ENCODE results near the gene PGM3.

Gene PGM3

DNA sequence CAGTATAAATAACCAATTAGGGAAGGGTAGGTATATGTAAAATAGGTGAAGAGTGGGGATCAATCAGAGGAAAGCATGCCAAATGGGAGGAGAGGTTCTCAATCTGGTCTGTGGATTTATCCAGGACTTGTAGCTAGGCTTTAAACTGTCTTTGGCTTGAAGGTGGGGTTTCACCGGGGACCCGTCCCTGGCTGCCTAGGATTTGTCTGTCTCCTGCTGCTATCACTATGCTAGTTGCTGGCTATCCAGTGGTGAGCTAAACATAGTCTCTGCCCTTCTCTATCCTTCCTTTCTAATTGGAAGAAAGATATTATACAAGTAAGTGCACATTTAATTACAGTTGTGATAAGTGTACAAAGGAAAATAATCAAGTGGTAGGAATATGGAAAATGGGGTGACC lies 66.8 kb downstream of the PGM3 start:
- Histone ChIP-seq H3K4me3 (no peak overlapping the region), H3K27ac (no peak overlapping the region)

DNA sequence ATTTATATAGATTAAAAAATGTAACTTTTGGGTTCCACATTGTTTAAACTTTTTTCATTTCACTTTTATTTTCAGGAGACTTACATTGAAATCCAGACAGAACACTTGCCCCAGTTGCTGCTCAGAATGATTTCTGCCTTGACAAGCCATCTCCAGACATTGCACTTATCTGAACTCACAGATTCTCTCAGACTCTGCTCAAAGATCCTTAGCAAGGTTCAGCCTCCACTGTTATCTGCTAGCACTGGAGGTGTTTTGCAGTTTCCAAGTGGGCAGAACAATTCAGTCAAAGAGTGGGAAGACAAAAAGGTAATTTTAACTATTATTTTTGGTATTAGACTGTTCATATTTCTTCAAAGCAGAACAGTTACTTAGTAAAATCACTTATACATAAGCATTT lies 67.6 kb downstream of the PGM3 start:
- Histone ChIP-seq H3K27ac (no peak overlapping the region), H3K4me3 (no peak overlapping the region)

DNA sequence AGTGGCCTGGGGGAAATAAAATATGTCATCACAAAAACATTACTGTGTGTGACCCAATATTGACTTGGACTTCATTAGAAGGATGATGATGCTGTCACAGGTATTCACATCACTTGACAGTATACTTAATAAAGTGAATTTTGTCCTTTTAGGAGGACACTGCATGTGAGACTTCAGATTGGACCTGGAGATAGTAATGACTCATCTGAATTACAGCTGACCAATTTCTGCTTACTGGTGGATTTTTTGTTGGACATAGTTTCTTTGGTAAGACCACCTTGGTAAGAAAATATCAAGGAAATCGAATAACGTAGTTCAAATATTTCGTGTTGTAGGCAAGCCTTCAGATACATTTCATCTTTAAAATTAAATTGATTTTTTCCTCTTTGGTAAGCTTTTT lies 68.5 kb downstream of the PGM3 start:
- H3K27ac ChIP-seq, result no peak overlapping the region
- H3K4me3 ChIP-seq, result no peak overlapping the region

DNA sequence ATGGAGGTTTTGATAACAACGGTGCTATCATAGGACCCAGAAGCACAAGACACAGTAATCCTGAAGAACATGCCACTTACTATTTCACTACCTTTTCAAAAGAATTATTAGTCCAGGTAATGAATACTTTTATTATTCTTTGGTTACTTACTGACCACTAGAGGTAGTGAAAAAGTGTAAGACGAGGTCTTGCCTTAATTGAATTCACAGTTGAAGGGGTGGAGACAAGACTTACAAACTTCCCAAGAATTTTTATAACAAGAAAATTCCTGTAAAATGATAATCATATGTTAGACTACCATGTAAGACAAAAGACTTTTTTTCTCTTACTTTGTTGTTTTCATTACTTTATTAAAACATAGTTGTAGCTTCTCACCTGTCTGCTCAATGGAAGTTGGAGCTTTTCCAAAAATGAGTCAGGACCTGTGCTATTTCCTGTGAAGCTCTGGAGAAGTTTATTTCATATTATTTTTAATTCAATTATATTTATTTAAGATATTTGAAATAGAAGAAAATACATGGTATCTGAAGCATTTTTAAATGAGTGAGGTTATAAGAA lies 73.2 kb downstream of the PGM3 start:
- no peak overlapping the region for H3K4me3 ChIP-seq
- no peak overlapping the region for H3K27ac ChIP-seq

DNA sequence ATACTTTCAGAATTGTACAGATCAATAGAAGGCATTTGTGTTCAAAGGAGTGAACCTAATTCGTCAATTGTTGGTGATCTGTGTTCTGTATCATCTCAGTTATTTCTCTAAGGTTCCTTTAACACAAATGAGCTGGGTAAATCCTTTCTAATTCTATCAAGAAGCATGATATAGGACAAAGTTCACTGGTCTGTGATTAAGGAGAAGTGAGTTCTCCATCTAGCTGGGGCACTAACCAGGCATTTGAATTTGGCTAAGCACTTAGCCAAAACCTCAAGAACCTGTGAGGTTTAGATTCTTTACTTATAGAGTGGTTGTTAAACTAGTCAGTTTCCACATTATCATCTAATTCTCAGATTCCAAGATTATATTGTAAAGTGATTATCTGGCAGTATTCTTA lies 75.3 kb downstream of the PGM3 start:
- Histone ChIP-seq H3K27ac (no peak overlapping the region), H3K4me3 (no peak overlapping the region)

All from skin epidermis (tissue), 12 donors.